SK-N-SH (cell line): ENCODE measurements around the gene IL13. TPM values are rescaled to one million over a fixed set of nuclear protein-coding genes. Genes with fewer than 3 reads are reported as not detected.

Source experiments
- CTCF ChIA-PET: fragments of 300-600, 350-600 bp; formaldehyde crosslinking; extraction: SDS; loops from one replicate; lab custom pipeline; 2021; lab: Yijun Ruan, JAX
- POLR2A ChIA-PET: fragments of 350-600 bp; sonication (Branson Sonifier 250); formaldehyde crosslinking; extraction: SDS; loops from one replicate; lab custom pipeline; 2020; ENCODE audit warnings: antibody characterized with exemption, inconsistent platforms; lab: Yijun Ruan, JAX
- DNase-seq: peaks from one replicate; pipeline ENCODE4 v3.0.0; 2012
- H2AFZ ChIP-seq: fragments of 200-600 bp; sonication (generic); 2 replicates; pipeline ENCODE4 v1.8.1; 2016; ENCODE audit warnings: antibody characterized with exemption, mild to moderate bottlenecking, low read depth
- H3F3A ChIP-seq: fragments of 200-600 bp; sonication (generic); replicated peaks from 2 replicates; pipeline ENCODE3; 2016; ENCODE audit warnings: antibody characterized with exemption, mild to moderate bottlenecking; ENCODE audit not compliant: insufficient read depth
- H3K27ac ChIP-seq, 2 experiments: fragments of 200-500 bp in 1 of 2; fragments of 200-600 bp in 1 of 2; sonication (Bioruptor generic) in 1 of 2; sonication (generic), shearing (Covaris generic) in 1 of 2; 2 replicates each; pipeline versions ENCODE4 v1.5.1 to v1.6.1; 2014 to 2016; ENCODE audit warnings: low read depth in 2 of 2, inconsistent platforms in 1 of 2, low read length in 1 of 2, mild to moderate bottlenecking in 1 of 2, mixed read lengths in 1 of 2
- H3K27me3 ChIP-seq: fragments of 200-600 bp; sonication (generic), shearing (Covaris generic); 2 replicates; pipeline ENCODE4 v1.6.1; 2016; ENCODE audit warnings: mixed run types; ENCODE audit not compliant: insufficient read depth
- H3K36me3 ChIP-seq, 2 experiments: fragments of 200-500 bp in 1 of 2; fragments of 200-600 bp in 1 of 2; sonication (Bioruptor generic) in 1 of 2; sonication (generic) in 1 of 2; replicated peaks in 1 of 2; 2 replicates each; pipeline versions ENCODE3 to v1.5.1; 2014 to 2016; ENCODE audit warnings: low read length in 1 of 2, mild to moderate bottlenecking in 1 of 2; ENCODE audit not compliant: insufficient read depth in 2 of 2, control insufficient read depth in 1 of 2
- H3K4me1 ChIP-seq, 2 experiments: fragments of 200-500 bp in 1 of 2; fragments of 200-600 bp in 1 of 2; sonication (Bioruptor generic) in 1 of 2; sonication (generic), shearing (Covaris generic) in 1 of 2; 2 replicates each; pipeline versions ENCODE4 v1.5.1 to v1.6.1; 2014 to 2016; ENCODE audit warnings: low read depth in 1 of 2, low read length in 1 of 2, mixed run types in 1 of 2; ENCODE audit not compliant: insufficient read depth in 2 of 2, control insufficient read depth in 1 of 2
- H3K4me2 ChIP-seq: fragments of 200-600 bp; sonication (generic), shearing (Covaris generic); 2 replicates; pipeline ENCODE4 v1.6.1; 2017; ENCODE audit warnings: mixed run types
- H3K4me3 ChIP-seq, 2 experiments: fragments of 200-500 bp in 1 of 2; fragments of 200-600 bp in 1 of 2; sonication (Bioruptor generic) in 1 of 2; sonication (generic), shearing (Covaris generic) in 1 of 2; 2 replicates each; pipeline versions ENCODE4 v1.5.1 to v1.8.1; 2014 to 2016; ENCODE audit warnings: low read depth in 2 of 2, inconsistent platforms in 1 of 2, low read length in 1 of 2, mild to moderate bottlenecking in 1 of 2, mixed read lengths in 1 of 2, moderate library complexity in 1 of 2
- H3K79me2 ChIP-seq: fragments of 200-600 bp; sonication (generic); 2 replicates; pipeline ENCODE4 v1.8.1; 2017; ENCODE audit warnings: mild to moderate bottlenecking; ENCODE audit not compliant: insufficient read depth
- H3K9ac ChIP-seq: fragments of 200-600 bp; sonication (generic); 2 replicates; pipeline ENCODE4 v1.6.1; 2017; ENCODE audit warnings: mixed run types
- H3K9me2 ChIP-seq: fragments of 200-600 bp; sonication (generic); 2 replicates; pipeline ENCODE4 v1.6.1; 2017; ENCODE audit warnings: mixed run types
- H3K9me3 ChIP-seq: fragments of 200-600 bp; sonication (generic); 2 replicates; pipeline ENCODE4 v1.6.1; 2017; ENCODE audit warnings: mixed run types, mild to moderate bottlenecking, moderate library complexity
- H4K20me1 ChIP-seq: fragments of 200-600 bp; sonication (generic); 2 replicates; pipeline ENCODE4 v1.6.1; 2017; ENCODE audit warnings: mild to moderate bottlenecking, mixed run types; ENCODE audit not compliant: insufficient read depth
- FOSL2 ChIP-seq: IDR thresholded peaks from 2 replicates; pipeline ENCODE4 v1.4.0; 2012; ENCODE audit warnings: low read depth, mild to moderate bottlenecking, moderate library complexity, borderline replicate concordance
- GABPA ChIP-seq: IDR thresholded peaks from 2 replicates; pipeline ENCODE4 v1.4.0; 2012; ENCODE audit warnings: low read depth, mild to moderate bottlenecking
- GATA2 ChIP-seq: sonication (generic); formaldehyde crosslinking; IDR thresholded peaks from 2 replicates; pipeline ENCODE4 v1.5.0; 2020; ENCODE audit warnings: mild to moderate bottlenecking, missing genetic modification reagents
- JUND ChIP-seq: IDR thresholded peaks from 2 replicates; pipeline ENCODE4 v1.4.0; 2012
- MEF2A ChIP-seq: IDR thresholded peaks from 2 replicates; pipeline ENCODE4 v1.4.0; 2012; ENCODE audit warnings: low read depth, borderline replicate concordance
- NFIC ChIP-seq: IDR thresholded peaks from 2 replicates; pipeline ENCODE4 v1.4.0; 2012; ENCODE audit warnings: borderline replicate concordance
- NRF1 ChIP-seq: IDR thresholded peaks from 2 replicates; pipeline ENCODE4 v1.6.1; 2012; ENCODE audit warnings: low read depth, mild to moderate bottlenecking, low read length
- POLR2AphosphoS5 ChIP-seq: IDR thresholded peaks from 2 replicates; pipeline ENCODE4 v1.6.1; 2012; ENCODE audit warnings: low read depth, low read length
- RAD21 ChIP-seq: IDR thresholded peaks from 2 replicates; pipeline ENCODE4 v1.6.1; 2012; ENCODE audit warnings: mild to moderate bottlenecking, low read length
- RCOR1 ChIP-seq: fragments of 150-350 bp; IDR thresholded peaks from 2 replicates; pipeline ENCODE4 v1.6.1; 2017; ENCODE audit warnings: antibody characterized with exemption, low read length
- SIN3A ChIP-seq: IDR thresholded peaks from 2 replicates; pipeline ENCODE4 v1.6.1; 2012; ENCODE audit warnings: low read depth, mild to moderate bottlenecking, low read length, moderate library complexity, borderline replicate concordance
- TAF1 ChIP-seq: IDR thresholded peaks from 2 replicates; pipeline ENCODE4 v1.6.1; 2012; ENCODE audit warnings: low read depth, mild to moderate bottlenecking, low read length, moderate library complexity, borderline replicate concordance
- TCF12 ChIP-seq: IDR thresholded peaks from 2 replicates; pipeline ENCODE4 v1.4.0; 2012
- TEAD4 ChIP-seq: IDR thresholded peaks from 2 replicates; pipeline ENCODE4 v1.4.0; 2012; ENCODE audit warnings: mild to moderate bottlenecking, borderline replicate concordance; ENCODE audit not compliant: insufficient read depth
- WGBS: methylation state at CpG from one replicate; pipeline ENCODE4 v1.1.6; 2017; ENCODE audit warnings: low lambda C conversion rate; 5-methylcytosine and 5-hydroxymethylcytosine counted together
- polyA plus RNA-seq, 3 experiments: library from polyadenylated mRNA; depleted of rRNA; stranded (reverse); fragments of >200 nt; gene quantifications; 2 replicates each; pipeline ENCODE4 v1.2.3, GENCODE V29; 2012
- TF ChIP-seq, protein P1 (sequence below): IDR thresholded peaks from 2 replicates; pipeline ENCODE4 v1.4.0; 2012; ENCODE audit warnings: low read depth
- TF ChIP-seq, protein P2 (sequence below): IDR thresholded peaks from 2 replicates; pipeline ENCODE4 v1.4.0; 2012; ENCODE audit warnings: low read depth, borderline replicate concordance
- TF ChIP-seq, protein P3 (sequence below): fragments of 150-350 bp; IDR thresholded peaks from 2 replicates; pipeline ENCODE4 v1.6.1; 2017; ENCODE audit warnings: antibody characterized with exemption, low read length, low read depth, borderline replicate concordance
- TF ChIP-seq, protein P4 (sequence below): fragments of 150-350 bp; IDR thresholded peaks from 2 replicates; pipeline ENCODE4 v1.6.1; 2016; ENCODE audit warnings: mild to moderate bottlenecking, low read depth, low read length
- TF ChIP-seq, protein P5 (sequence below): IDR thresholded peaks from 2 replicates; pipeline ENCODE4 v1.4.0; 2012; ENCODE audit warnings: low read depth, borderline replicate concordance

Gene IL13
- polyA plus RNA-seq, 1 of the 3 experiments (the other 2 are of a cell fraction): 0.08 TPM

DNA sequence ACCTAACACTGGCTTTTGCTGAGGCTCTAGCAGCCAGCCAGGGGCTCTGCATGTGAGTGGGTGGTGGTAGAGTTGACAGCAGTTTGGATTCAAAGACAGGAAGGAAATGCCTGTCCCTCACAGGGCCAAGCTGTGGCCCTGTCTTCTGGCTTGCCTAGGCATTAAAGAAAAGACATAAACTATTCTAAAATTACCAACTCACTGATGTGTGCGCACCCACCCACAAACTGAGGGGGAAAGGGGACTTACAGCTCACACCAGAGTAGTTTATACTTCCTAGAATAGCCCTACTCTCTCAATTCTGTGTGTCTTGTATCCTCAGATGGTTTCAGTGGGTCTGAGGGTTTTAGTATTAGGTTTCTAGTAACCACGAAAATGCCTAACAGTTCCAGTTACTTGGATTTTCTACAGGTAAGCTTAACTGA, 18.3 kb upstream of the IL13 start:
- H3K9me2 ChIP-seq: no peaks in the 10 kb centered on the region
- no peak overlapping the region for H3K9ac ChIP-seq
- no peaks in the 10 kb centered on the region for H3K9me3 ChIP-seq
- no peaks in the 10 kb centered on the region for H3F3A ChIP-seq
- H3K79me2 ChIP-seq: no peaks in the 10 kb centered on the region
- POLR2A ChIA-PET: no interaction called here
- H3K4me3 ChIP-seq: no peak overlapping the region
- peaks cover 59 to 86% of the 10 kb centered on the region in 2 experiments for H3K36me3 ChIP-seq
- no peak overlapping the region; a peak in 1 of 4 replicates for H3K27ac ChIP-seq
- CTCF ChIA-PET: interaction anchor here (0.7 to 1.2 kb wide), 3 partner anchors 9 to 114 kb away, joined by 3 to 4 read pairs (median 3); no protein-coding TSS in a partner anchor
- H2AFZ ChIP-seq: no peak overlapping the region
- TF ChIP-seq NFIC: no peak
- no peak for TF ChIP-seq NRF1
- no peak for TF ChIP-seq GABPA
- TF ChIP-seq, protein P1, sequence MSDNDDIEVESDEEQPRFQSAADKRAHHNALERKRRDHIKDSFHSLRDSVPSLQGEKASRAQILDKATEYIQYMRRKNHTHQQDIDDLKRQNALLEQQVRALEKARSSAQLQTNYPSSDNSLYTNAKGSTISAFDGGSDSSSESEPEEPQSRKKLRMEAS: no peak
- TF ChIP-seq, protein P2, sequence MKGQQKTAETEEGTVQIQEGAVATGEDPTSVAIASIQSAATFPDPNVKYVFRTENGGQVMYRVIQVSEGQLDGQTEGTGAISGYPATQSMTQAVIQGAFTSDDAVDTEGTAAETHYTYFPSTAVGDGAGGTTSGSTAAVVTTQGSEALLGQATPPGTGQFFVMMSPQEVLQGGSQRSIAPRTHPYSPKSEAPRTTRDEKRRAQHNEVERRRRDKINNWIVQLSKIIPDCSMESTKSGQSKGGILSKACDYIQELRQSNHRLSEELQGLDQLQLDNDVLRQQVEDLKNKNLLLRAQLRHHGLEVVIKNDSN: no peak
- 95% methylated on average over 2 of the region's 2 CpGs for WGBS
- DNase-seq: no peak
- no peaks in the 10 kb centered on the region for H3K27me3 ChIP-seq
- no peaks in the 10 kb centered on the region for H4K20me1 ChIP-seq
- H3K4me2 ChIP-seq: no peak overlapping the region
- no peaks in the 10 kb centered on the region for H3K4me1 ChIP-seq

DNA sequence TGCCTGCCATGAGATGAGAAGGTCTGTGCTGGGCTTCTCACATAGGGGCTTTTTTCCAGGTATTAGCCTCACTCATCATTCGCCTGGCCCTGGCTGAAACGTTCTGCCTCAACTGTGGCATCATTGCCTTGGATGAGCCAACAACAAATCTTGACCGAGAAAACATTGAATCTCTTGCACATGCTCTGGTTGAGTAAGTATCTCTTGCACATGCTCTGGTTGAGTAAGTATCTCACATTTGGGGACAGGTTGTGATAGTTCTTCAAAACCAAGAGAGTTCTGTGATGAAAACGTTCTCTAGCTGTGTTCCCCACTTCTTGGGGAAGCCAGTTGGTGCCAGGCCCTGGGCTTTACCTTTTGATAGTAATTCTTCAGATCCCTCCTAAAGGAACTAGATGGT, 17.4 kb upstream of the IL13 start:
- Histone ChIP-seq H3K9ac (no peak overlapping the region), H3K4me3 (no peak overlapping the region), H3K9me2 (no peaks in the 10 kb centered on the region), H3K79me2 (no peaks in the 10 kb centered on the region), H3K9me3 (no peaks in the 10 kb centered on the region), H2AFZ (no peak overlapping the region), H3F3A (no peaks in the 10 kb centered on the region), H3K27me3 (no peaks in the 10 kb centered on the region), H3K4me2 (no peak overlapping the region), H3K27ac (no peak overlapping the region), H3K4me1 (no peaks in the 10 kb centered on the region), H3K36me3 (peaks cover 57 to 80% of the 10 kb centered on the region in 2 experiments), H4K20me1 (no peaks in the 10 kb centered on the region)
- ChIA-PET CTCF (interaction anchor here (1.2 to 1.5 kb wide), 2 partner anchors 8 to 115 kb away, joined by 3 to 6 read pairs; no protein-coding TSS in a partner anchor), POLR2A (no interaction called here)
- 93% methylated on average over 3 of the region's 4 CpGs for WGBS
- DNase-seq: no peak
- TF ChIP-seq, protein P3, sequence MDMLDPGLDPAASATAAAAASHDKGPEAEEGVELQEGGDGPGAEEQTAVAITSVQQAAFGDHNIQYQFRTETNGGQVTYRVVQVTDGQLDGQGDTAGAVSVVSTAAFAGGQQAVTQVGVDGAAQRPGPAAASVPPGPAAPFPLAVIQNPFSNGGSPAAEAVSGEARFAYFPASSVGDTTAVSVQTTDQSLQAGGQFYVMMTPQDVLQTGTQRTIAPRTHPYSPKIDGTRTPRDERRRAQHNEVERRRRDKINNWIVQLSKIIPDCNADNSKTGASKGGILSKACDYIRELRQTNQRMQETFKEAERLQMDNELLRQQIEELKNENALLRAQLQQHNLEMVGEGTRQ: no peak
- TF ChIP-seq RCOR1 (no peak), SIN3A (no peak), TEAD4 (no peak), JUND (no peak), FOSL2 (no peak), TCF12 (no peak), GATA2 (CRISPR knock-in tag) (no peak), RAD21 (no peak), POLR2AphosphoS5 (no peak), TAF1 (no peak), NRF1 (no peak), MEF2A (no peak)
- TF ChIP-seq, protein P4, sequence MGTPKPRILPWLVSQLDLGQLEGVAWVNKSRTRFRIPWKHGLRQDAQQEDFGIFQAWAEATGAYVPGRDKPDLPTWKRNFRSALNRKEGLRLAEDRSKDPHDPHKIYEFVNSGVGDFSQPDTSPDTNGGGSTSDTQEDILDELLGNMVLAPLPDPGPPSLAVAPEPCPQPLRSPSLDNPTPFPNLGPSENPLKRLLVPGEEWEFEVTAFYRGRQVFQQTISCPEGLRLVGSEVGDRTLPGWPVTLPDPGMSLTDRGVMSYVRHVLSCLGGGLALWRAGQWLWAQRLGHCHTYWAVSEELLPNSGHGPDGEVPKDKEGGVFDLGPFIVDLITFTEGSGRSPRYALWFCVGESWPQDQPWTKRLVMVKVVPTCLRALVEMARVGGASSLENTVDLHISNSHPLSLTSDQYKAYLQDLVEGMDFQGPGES: no peak
- TF ChIP-seq, protein P1: no peak
- TF ChIP-seq, protein P2: no peak
- TF ChIP-seq, protein P5, sequence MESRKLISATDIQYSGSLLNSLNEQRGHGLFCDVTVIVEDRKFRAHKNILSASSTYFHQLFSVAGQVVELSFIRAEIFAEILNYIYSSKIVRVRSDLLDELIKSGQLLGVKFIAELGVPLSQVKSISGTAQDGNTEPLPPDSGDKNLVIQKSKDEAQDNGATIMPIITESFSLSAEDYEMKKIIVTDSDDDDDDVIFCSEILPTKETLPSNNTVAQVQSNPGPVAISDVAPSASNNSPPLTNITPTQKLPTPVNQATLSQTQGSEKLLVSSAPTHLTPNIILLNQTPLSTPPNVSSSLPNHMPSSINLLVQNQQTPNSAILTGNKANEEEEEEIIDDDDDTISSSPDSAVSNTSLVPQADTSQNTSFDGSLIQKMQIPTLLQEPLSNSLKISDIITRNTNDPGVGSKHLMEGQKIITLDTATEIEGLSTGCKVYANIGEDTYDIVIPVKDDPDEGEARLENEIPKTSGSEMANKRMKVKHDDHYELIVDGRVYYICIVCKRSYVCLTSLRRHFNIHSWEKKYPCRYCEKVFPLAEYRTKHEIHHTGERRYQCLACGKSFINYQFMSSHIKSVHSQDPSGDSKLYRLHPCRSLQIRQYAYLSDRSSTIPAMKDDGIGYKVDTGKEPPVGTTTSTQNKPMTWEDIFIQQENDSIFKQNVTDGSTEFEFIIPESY: no peak
